ENCODE results near the gene WDR70.
"Not testable (repeated sequence)": the region's sequence is repeated elsewhere in the genome, so short reads cannot be mapped to it uniquely, and the experiment has no call there.

WDR70 gene

GRCh38 chr5:37767961-37768360, 388.8 kb downstream of the WDR70 start:
- DNase-seq (ENCODE audit: low spot score): no peak

GRCh38 chr5:37768371-37768770, 389.3 kb downstream of the WDR70 start:
- DNase-seq (ENCODE audit: low spot score): no peak

- DNase-seq (ENCODE audit: low spot score): no peak
These were observed 390.0 kb downstream of the WDR70 start for GRCh38 chr5:37769108-37769507.

GRCh38 chr5:37769840-37770239, 390.7 kb downstream of the WDR70 start:
- no peak for DNase-seq (ENCODE audit: low spot score)

GRCh38 chr5:37770786-37771185, 391.7 kb downstream of the WDR70 start:
- DNase-seq (ENCODE audit: low spot score): no peak

- DNase-seq (ENCODE audit: low spot score): no peak
These were observed 392.1 kb downstream of the WDR70 start for GRCh38 chr5:37771203-37771611.

- peak; percentile 89 for DNase-seq (ENCODE audit: low spot score)
These were observed 392.6 kb downstream of the WDR70 start for GRCh38 chr5:37771731-37772130.

GRCh38 chr5:37772255-37772654, 393.1 kb downstream of the WDR70 start:
- no peak for DNase-seq (ENCODE audit: low spot score)

- DNase-seq (ENCODE audit: low spot score): no peak
These were observed 394.7 kb downstream of the WDR70 start for GRCh38 chr5:37773809-37774208.

GRCh38 chr5:37774912-37775483, 395.9 kb downstream of the WDR70 start:
- DNase-seq (ENCODE audit: low spot score): no peak

GRCh38 chr5:37776826-37777225, 397.7 kb downstream of the WDR70 start:
- peak; percentile 90 for DNase-seq (ENCODE audit: low spot score)

- no peak for DNase-seq (ENCODE audit: low spot score)
These were observed 398.5 kb downstream of the WDR70 start for GRCh38 chr5:37777432-37778130.

GRCh38 chr5:37781409-37781808, 402.3 kb downstream of the WDR70 start:
- not testable (repeated sequence) for DNase-seq (ENCODE audit: low spot score)

GRCh38 chr5:37786416-37786815, 407.3 kb downstream of the WDR70 start:
- no peak for DNase-seq (ENCODE audit: low spot score)

GRCh38 chr5:37786862-37787519, 407.9 kb downstream of the WDR70 start:
- peak; percentile 74 for DNase-seq (ENCODE audit: low spot score)

GRCh38 chr5:37787742-37788141, 408.6 kb downstream of the WDR70 start:
- DNase-seq (ENCODE audit: low spot score): peak; percentile 22

- DNase-seq (ENCODE audit: low spot score): peak; percentile 65
These were observed 410.9 kb downstream of the WDR70 start for GRCh38 chr5:37789991-37790390.

GRCh38 chr5:37791321-37791720, 412.2 kb downstream of the WDR70 start:
- no peak for DNase-seq (ENCODE audit: low spot score)

- DNase-seq (ENCODE audit: low spot score): peak; percentile 62
These were observed 414.0 kb downstream of the WDR70 start for GRCh38 chr5:37792975-37793631.

GRCh38 chr5:37795292-37795691, 416.2 kb downstream of the WDR70 start:
- DNase-seq (ENCODE audit: low spot score): not testable (repeated sequence)

- DNase-seq (ENCODE audit: low spot score): not testable (repeated sequence)
These were observed 417.3 kb downstream of the WDR70 start for GRCh38 chr5:37796435-37796834.

- no peak for DNase-seq (ENCODE audit: low spot score)
These were observed 420.8 kb downstream of the WDR70 start for GRCh38 chr5:37799865-37800421.

Measured in AG20443 (cell line).